ENCODE measurements around the gene HTR3B.

HTR3B gene

DNA sequence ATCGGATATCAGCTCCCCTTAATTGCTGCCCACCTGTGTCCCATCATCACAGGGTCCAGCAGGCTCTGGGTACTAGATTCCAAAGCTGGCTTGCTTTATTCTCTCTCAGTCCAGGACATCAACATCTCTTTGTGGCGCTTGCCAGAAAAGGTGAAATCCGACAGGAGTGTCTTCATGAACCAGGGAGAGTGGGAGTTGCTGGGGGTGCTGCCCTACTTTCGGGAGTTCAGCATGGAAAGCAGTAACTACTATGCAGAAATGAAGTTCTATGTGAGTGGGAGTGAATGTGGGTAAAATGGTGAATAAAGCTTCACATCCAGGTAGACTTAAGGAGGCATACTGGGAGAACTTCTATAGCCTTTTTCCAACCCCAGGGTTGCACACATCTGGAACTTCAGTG lies 81.3 kb downstream of the HTR3B start:
- Histone ChIP-seq H3K4me2 (ENCODE audit: low read depth, low read length, poor library complexity, severe bottlenecking) (no peak overlapping the region), H3K9me3 (ENCODE audit: insufficient read depth, low read depth, low read length) (no peaks in the 10 kb centered on the region), H3K9me2 (replicated peaks; ENCODE audit: low read depth, low read length) (no peaks in the 10 kb centered on the region), H3K4me1 (ENCODE audit: insufficient read depth, low read length, poor library complexity, severe bottlenecking) (no peaks in the 10 kb centered on the region), H4K20me1 (ENCODE audit: insufficient read depth, low read length, poor library complexity, severe bottlenecking) (no peaks in the 10 kb centered on the region), H3K79me2 (ENCODE audit: insufficient read depth, low read length) (no peaks in the 10 kb centered on the region), H3K4me3 (ENCODE audit: low read length, poor library complexity, severe bottlenecking) (no peak overlapping the region), H3F3A (ENCODE audit: low read depth) (no peaks in the 10 kb centered on the region), H2AFZ (ENCODE audit: low read length) (no peak overlapping the region), H3K27me3 (ENCODE audit: insufficient read depth, low read length, poor library complexity, severe bottlenecking) (no peaks in the 10 kb centered on the region), H3K36me3 (ENCODE audit: insufficient read depth, low read length) (no peaks in the 10 kb centered on the region), H3K9ac (ENCODE audit: low read depth, low read length, poor library complexity, severe bottlenecking) (no peak overlapping the region)
- no peak for TF ChIP-seq CTCF (conservative IDR thresholded peaks at IDR 0.05; ENCODE audit: low read length)
- no peak for TF ChIP-seq EZH2phosphoT487 (IDR thresholded peaks at IDR 0.05; ENCODE audit: borderline replicate concordance)

DNA sequence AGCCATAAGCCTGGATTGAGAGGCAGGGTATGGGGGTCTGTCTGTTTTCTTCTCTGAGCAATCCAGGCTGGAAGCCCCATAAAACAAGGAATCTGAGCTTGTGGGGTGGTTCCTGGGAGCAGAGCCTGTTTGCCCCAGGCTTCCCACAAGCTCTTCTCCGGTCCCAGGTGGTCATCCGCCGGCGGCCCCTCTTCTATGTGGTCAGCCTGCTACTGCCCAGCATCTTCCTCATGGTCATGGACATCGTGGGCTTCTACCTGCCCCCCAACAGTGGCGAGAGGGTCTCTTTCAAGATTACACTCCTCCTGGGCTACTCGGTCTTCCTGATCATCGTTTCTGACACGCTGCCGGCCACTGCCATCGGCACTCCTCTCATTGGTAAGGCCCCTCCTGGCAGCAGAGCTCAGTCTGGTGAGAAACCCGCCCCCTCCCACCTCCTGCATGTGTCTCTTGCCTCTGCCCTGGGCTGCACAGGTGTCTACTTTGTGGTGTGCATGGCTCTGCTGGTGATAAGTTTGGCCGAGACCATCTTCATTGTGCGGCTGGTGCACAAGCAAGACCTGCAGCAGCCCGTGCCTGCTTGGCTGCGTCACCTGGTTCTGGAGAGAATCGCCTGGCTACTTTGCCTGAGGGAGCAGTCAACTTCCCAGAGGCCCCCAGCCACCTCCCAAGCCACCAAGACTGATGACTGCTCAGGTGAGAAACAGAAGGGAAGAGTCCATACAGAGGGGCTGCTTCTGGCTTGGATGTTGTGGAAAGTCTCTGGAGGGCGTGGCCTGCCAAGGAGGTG lies 82.0 kb downstream of the HTR3B start:
- H3K9me3 ChIP-seq (ENCODE audit: insufficient read depth, low read depth, low read length): no peaks in the 10 kb centered on the region
- no peaks in the 10 kb centered on the region for H3K36me3 ChIP-seq (ENCODE audit: insufficient read depth, low read length)
- no peak overlapping the region for H3K4me2 ChIP-seq (ENCODE audit: low read depth, low read length, poor library complexity, severe bottlenecking)
- no peak overlapping the region for H3K9ac ChIP-seq (ENCODE audit: low read depth, low read length, poor library complexity, severe bottlenecking)
- no peaks in the 10 kb centered on the region for H3K4me1 ChIP-seq (ENCODE audit: insufficient read depth, low read length, poor library complexity, severe bottlenecking)
- H2AFZ ChIP-seq (ENCODE audit: low read length): no peak overlapping the region
- no peaks in the 10 kb centered on the region for H3F3A ChIP-seq (ENCODE audit: low read depth)
- no peak overlapping the region for H3K4me3 ChIP-seq (ENCODE audit: low read length, poor library complexity, severe bottlenecking)
- H3K9me2 ChIP-seq (replicated peaks; ENCODE audit: low read depth, low read length): no peaks in the 10 kb centered on the region
- no peaks in the 10 kb centered on the region for H3K79me2 ChIP-seq (ENCODE audit: insufficient read depth, low read length)
- TF ChIP-seq EZH2phosphoT487 (IDR thresholded peaks at IDR 0.05; ENCODE audit: borderline replicate concordance) (no peak), CTCF (conservative IDR thresholded peaks at IDR 0.05; ENCODE audit: low read length) (no peak)
- no peaks in the 10 kb centered on the region for H3K27me3 ChIP-seq (ENCODE audit: insufficient read depth, low read length, poor library complexity, severe bottlenecking)
- no peaks in the 10 kb centered on the region for H4K20me1 ChIP-seq (ENCODE audit: insufficient read depth, low read length, poor library complexity, severe bottlenecking)

- Histone ChIP-seq H3K9me2 (replicated peaks; ENCODE audit: low read depth, low read length) (no peaks in the 10 kb centered on the region), H3K36me3 (ENCODE audit: insufficient read depth, low read length) (no peaks in the 10 kb centered on the region), H3F3A (ENCODE audit: low read depth) (no peaks in the 10 kb centered on the region), H2AFZ (ENCODE audit: low read length) (no peak overlapping the region), H3K79me2 (ENCODE audit: insufficient read depth, low read length) (no peaks in the 10 kb centered on the region), H3K9ac (ENCODE audit: low read depth, low read length, poor library complexity, severe bottlenecking) (no peak overlapping the region), H3K4me3 (ENCODE audit: low read length, poor library complexity, severe bottlenecking) (no peak overlapping the region), H3K4me1 (ENCODE audit: insufficient read depth, low read length, poor library complexity, severe bottlenecking) (no peaks in the 10 kb centered on the region), H4K20me1 (ENCODE audit: insufficient read depth, low read length, poor library complexity, severe bottlenecking) (no peaks in the 10 kb centered on the region), H3K9me3 (ENCODE audit: insufficient read depth, low read depth, low read length) (no peaks in the 10 kb centered on the region), H3K4me2 (ENCODE audit: low read depth, low read length, poor library complexity, severe bottlenecking) (no peak overlapping the region), H3K27me3 (ENCODE audit: insufficient read depth, low read length, poor library complexity, severe bottlenecking) (no peaks in the 10 kb centered on the region)
- TF ChIP-seq EZH2phosphoT487 (IDR thresholded peaks at IDR 0.05; ENCODE audit: borderline replicate concordance) (no peak), CTCF (conservative IDR thresholded peaks at IDR 0.05; ENCODE audit: low read length) (no peak)
These were observed 84.8 kb downstream of the HTR3B start for GRCh38 chr11:113989381-113989780.
